Astrocyte of the spinal cord (primary cell): Measurements from ENCODE around the gene CSNK1G2.

Source experiments
- DNase-seq: peaks from one replicate; pipeline ENCODE4 v3.0.0; 2011; ENCODE audit warnings: low read depth, low spot score
- H3K4me3 ChIP-seq: 2 replicates; pipeline ENCODE4 v1.5.1; 2011; ENCODE audit warnings: low read depth, mild to moderate bottlenecking, low read length, moderate library complexity
- in situ Hi-C: cut with HindIII; loops from 2 replicates; pipeline ENCODE4 v1.10.0; 2017; ENCODE audit warnings: low sequenced_read_pairs
- TF ChIP-seq, protein P1 (sequence below): IDR thresholded peaks from 2 replicates; pipeline ENCODE4 v1.5.1; 2012; ENCODE audit warnings: low read depth, mild to moderate bottlenecking, low read length, inconsistent platforms

CSNK1G2 gene

GRCh38 chr19:1905110-1905862 is 35.7 kb upstream of the CSNK1G2 start, which contains the start of the genes ADAT3 and SCAMP4:
Gene ADAT3, plus strand, starts transcription at chr19:1905399. Its CDS starts 6,649 bp downstream, at chr19:1912048.
Gene SCAMP4, plus strand, starts transcription at chr19:1905399. Its CDS starts 9,621 bp downstream, at chr19:1915020.
- in situ Hi-C loops, result no loop called here
- peak; percentile 99 for DNase-seq
- TF ChIP-seq, protein P1, sequence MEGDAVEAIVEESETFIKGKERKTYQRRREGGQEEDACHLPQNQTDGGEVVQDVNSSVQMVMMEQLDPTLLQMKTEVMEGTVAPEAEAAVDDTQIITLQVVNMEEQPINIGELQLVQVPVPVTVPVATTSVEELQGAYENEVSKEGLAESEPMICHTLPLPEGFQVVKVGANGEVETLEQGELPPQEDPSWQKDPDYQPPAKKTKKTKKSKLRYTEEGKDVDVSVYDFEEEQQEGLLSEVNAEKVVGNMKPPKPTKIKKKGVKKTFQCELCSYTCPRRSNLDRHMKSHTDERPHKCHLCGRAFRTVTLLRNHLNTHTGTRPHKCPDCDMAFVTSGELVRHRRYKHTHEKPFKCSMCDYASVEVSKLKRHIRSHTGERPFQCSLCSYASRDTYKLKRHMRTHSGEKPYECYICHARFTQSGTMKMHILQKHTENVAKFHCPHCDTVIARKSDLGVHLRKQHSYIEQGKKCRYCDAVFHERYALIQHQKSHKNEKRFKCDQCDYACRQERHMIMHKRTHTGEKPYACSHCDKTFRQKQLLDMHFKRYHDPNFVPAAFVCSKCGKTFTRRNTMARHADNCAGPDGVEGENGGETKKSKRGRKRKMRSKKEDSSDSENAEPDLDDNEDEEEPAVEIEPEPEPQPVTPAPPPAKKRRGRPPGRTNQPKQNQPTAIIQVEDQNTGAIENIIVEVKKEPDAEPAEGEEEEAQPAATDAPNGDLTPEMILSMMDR, result no peak
- H3K4me3 ChIP-seq, result peak within 1 kb of the TSS; percentile 68

DNA sequence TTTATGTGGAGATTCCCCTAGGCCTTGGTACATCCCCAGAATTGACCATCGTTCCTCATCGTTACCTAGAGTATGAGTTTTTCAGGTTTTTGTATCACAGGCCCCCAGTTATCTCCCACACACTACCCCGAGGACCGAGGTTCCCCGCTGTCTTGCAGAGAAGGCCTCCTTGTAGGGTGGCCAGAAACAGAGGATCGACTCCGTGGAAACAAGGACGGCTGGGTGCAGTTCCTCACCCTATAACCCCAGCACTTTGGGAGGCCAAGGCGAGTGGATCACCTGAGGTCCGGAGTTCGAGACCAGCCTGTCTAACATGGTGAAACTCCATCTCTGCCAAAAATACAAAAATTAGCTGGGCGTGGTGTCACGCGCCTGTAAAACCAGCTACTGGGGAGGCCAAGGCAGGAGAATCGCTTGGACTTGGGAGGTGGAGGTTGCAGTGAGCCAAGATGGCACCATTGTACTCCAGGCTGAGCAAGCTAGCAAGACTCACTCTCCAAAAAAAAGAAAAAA is 35.1 kb upstream of the CSNK1G2 start:
- in situ Hi-C loops, result no loop called here
- H3K4me3 ChIP-seq, result peak overlapping the region; percentile 68
- TF ChIP-seq, protein P1, result no peak
- no peak for DNase-seq

GRCh38 chr19:1906985-1907562 is 33.9 kb upstream of the CSNK1G2 start:
- TF ChIP-seq, protein P1, result no peak

GRCh38 chr19:1907563-1908363 is 33.2 kb upstream of the CSNK1G2 start:
- H3K4me3 ChIP-seq, result no peak overlapping the region
- no peak for DNase-seq
- TF ChIP-seq, protein P1, result no peak
- in situ Hi-C loops, result no loop called here

More at GRCh38 chr19:1906985-1907562, 33.9 kb upstream of the CSNK1G2 start:
- DNase-seq, result no peak
- in situ Hi-C loops, result no loop called here
- no peak overlapping the region for H3K4me3 ChIP-seq

- TF ChIP-seq, protein P1, result no peak
- in situ Hi-C loops, result no loop called here
- DNase-seq, result no peak
- no peak overlapping the region for H3K4me3 ChIP-seq
These were observed 32.7 kb upstream of the CSNK1G2 start for GRCh38 chr19:1908364-1908678.

DNA sequence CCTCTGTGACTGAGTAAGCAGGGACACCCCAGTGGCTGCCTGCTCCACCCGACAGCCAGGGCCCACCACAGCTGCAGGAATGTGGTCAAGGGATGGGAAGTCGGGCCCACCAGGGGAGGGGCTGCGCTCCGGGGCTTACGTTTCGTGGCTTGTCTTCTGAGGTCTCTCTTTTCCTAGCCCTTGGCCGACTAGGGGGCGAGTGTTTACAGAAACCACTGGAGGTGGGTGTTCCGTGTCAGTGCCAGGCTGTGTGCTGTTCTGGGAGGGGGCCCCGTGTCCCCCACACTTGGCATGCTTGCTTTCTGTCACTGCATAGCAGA is 31.3 kb upstream of the CSNK1G2 start:
- H3K4me3 ChIP-seq, result no peak overlapping the region
- peak; percentile 37 for DNase-seq
- in situ Hi-C loops, result no loop called here
- TF ChIP-seq, protein P1, result no peak
